GM12865 (cell line): ENCODE data around the gene TBC1D2.
"Not testable (repeated sequence)": the region's sequence is repeated elsewhere in the genome, so short reads cannot be mapped to it uniquely, and the experiment has no call there.

ENCODE experiments used
- DNase-seq: peaks from one replicate; pipeline ENCODE4 v3.0.0; 2010; ENCODE audit warnings: low read depth
- H3K4me3 ChIP-seq: 2 replicates; pipeline ENCODE4 v1.5.1; 2011; ENCODE audit warnings: mild to moderate bottlenecking, low read depth, low read length, control low read depth
- TF ChIP-seq, protein P1 (sequence below): IDR thresholded peaks from 2 replicates; pipeline ENCODE4 v1.5.1; 2011; ENCODE audit warnings: low read length, control low read depth, low read depth, inconsistent platforms; ENCODE audit not compliant: insufficient read depth; ENCODE audit errors: missing control alignments

The TBC1D2 gene

DNA sequence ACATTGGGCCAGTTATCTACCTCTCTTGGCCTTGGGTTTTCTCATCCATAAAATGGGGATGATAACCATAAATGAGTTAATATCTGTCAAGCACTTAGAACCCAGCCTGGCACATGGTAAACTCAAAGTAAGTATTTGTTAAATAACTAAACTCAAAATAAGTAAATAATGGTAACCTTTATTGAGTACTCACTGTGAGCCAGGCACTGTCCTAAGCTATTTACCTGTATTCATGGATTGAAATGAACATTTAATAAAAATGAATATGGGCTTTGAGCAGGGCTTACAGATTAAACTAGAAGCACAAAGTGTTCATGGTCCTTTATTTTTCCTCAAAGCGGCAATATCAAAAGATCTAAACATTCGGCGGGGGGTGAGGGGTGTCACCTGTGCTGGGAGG, 79.7 kb downstream of the TBC1D2 start:
- DNase-seq: no peak
- TF ChIP-seq, protein P1, sequence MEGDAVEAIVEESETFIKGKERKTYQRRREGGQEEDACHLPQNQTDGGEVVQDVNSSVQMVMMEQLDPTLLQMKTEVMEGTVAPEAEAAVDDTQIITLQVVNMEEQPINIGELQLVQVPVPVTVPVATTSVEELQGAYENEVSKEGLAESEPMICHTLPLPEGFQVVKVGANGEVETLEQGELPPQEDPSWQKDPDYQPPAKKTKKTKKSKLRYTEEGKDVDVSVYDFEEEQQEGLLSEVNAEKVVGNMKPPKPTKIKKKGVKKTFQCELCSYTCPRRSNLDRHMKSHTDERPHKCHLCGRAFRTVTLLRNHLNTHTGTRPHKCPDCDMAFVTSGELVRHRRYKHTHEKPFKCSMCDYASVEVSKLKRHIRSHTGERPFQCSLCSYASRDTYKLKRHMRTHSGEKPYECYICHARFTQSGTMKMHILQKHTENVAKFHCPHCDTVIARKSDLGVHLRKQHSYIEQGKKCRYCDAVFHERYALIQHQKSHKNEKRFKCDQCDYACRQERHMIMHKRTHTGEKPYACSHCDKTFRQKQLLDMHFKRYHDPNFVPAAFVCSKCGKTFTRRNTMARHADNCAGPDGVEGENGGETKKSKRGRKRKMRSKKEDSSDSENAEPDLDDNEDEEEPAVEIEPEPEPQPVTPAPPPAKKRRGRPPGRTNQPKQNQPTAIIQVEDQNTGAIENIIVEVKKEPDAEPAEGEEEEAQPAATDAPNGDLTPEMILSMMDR: no peak
- no peak overlapping the region for H3K4me3 ChIP-seq

DNA sequence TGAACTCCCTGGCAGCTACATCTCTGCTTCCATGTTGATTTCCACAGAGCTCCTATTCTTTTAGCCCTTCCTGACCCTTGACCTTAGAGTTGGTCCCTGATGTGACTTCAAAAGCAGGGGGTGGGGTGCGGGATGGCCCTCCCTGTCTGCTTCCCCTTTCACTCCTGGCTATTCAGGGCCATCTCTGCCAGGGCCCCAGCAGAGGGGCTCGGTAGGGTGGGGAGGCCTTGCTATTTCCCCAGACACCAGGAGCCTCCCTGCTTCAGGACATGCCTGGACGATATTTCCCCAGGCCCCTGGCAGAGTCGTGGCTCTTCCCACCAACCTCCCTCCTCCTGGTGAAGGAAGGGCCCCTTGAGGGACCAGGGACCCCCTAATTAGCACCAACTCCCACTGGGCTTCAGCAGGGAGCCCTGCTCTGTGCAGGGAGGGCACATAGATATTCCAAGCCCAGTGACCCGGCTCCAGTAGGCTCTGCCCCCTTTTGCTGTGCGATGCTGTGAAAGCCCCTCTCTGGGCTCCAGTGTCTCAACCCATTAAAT, 80.3 kb downstream of the TBC1D2 start:
- TF ChIP-seq, protein P1: no peak
- DNase-seq: no peak
- H3K4me3 ChIP-seq: no peak overlapping the region

DNA sequence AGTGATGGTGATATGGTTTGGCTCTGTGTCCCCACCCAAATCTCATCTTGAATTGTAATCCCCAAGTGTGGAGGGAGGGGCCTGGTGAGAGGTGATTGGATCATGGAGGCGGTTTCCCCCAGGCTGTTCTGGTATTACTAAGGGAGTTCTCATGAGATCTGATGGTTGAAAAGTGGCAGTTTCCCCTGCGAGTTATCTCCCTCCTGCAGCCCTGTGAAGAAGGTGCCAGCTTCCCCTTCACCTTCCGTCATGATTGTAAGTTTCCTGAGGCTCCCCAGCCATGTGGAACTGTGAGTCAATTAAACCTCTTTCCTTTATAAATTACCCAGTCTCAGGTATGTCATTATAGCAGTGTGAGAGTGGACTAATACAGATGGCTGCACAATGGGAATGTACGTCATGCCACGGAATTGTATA, 80.9 kb downstream of the TBC1D2 start:
- DNase-seq, H3K4me3 ChIP-seq: not testable (repeated sequence)

DNA sequence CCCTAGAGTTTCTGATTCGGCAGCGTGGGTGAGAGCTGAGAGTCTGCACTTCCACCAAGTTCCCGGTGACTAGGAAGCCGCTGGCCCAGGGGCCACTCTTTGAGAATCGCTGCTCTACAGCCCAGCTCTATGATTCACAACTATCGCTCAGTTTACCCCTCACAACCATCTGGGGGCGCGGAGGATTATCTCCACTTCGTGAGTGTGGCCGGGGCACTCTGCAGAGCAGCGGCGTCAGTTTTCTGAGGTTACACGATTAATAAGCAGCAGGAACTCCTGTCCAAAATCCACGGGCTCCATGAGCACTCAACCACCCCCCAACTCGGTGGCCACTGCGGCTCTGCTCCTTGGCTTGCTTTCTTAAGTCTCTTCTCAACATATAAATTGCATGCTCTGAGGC, 82.3 kb downstream of the TBC1D2 start:
- H3K4me3 ChIP-seq: no peak overlapping the region
- no peak for DNase-seq
- TF ChIP-seq, protein P1: no peak

DNA sequence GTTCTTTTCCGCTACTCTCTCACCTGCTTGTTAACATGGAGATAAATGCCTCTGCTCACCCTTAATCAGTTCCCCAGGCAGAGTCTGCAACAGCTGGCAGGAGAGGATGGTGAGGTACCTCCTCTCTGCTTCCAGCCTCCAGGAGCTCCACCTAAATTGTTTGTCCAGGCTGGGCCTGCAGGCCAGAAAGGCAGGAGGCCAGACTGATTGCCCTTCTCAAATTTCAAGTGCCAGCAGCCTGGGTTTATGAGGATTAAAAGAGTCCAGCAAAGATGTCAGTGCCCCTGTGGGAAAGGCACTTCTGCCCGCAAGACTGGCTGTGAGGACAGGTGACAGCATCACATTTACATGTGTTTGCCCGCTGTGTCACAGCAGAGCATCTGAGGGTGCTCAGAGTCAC, 82.8 kb downstream of the TBC1D2 start:
- TF ChIP-seq, protein P1: no peak
- H3K4me3 ChIP-seq: no peak overlapping the region
- no peak for DNase-seq

DNA sequence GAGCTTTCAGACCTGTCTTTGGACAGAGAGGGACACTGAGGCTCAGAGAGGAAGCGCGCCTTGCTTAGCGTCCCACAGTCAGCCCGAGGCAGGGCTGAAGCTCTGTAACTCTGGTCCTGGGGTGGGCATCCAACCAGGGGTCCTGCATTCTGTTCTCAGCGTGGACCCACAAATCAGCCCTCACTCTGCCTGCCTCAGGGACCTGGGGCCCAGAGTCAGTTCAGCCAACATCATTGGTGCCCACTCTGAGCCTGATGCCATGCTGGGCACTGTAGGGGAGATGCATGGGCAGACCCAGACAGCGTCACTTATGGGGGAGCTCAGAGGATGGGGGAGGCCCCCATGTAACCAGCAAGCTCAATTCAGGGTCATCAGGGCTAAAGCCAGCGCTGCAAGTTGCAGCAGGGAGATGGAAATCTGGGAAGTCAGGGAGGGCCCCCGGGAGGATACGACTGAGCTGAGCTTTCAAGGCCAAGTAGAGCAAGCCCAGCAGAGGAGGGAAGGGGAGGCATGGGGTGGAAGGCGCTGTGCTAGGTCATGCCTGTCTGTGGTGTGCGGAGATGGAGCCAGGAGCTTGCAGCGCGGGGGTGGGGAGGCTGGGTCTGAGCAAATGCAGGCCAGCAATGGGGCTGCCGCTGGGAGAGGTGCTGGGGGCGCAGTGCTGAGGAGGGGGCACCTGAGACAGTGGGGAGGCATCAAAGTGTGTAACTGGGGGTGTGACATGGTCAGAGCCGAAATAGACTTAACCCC, 84.1 kb downstream of the TBC1D2 start:
- H3K4me3 ChIP-seq: no peak overlapping the region
- DNase-seq: no peak
- TF ChIP-seq, protein P1: no peak

DNA sequence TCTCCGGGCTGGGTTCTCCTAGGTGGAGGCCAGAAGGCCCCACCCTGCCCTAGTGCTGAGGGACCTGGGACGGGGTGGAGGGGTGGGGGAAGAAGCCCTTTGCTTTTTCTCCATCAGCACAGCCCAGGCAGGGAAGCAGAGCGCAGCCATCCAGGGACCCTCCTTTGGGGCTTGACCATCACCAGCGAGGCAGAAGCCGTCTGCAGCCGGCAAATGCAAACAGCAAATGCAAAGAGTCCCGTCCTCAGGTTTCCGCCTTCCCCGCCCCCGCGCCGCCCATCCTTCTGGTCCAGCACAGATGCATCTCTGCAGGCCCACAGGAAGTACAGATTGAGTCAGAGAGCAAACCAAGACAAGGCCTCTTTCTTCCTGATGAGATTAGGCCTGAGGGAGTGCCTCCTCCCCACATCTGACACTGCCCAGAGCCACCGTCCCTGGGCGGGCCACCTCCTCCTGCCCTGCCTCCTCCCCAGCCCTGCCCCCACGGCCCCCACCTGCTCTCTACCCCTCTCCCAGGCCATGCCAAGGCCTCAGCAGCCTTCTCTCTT, 86.4 kb downstream of the TBC1D2 start:
- peak; percentile 92 for DNase-seq
- no peak overlapping the region; the same call in 1 of the 2 replicates for H3K4me3 ChIP-seq
- TF ChIP-seq, protein P1: no peak
